GM19438 (cell line): Measurements from ENCODE around the gene MS4A15.
"Not testable (repeated sequence)": the region's sequence is repeated elsewhere in the genome, so short reads cannot be mapped to it uniquely, and the experiment has no call there.

ENCODE experiments used
- ATAC-seq: cut with Tn5 transposase; IDR thresholded peaks from one replicate; pipeline ENCODE4 v1.9.1; 2021; ENCODE audit warnings: low read depth; ENCODE audit not compliant: unreplicated experiment

The MS4A15 gene

GRCh38 chr11:60753309-60753708 lies 3.4 kb upstream of the MS4A15 start:
- ATAC-seq = no peak

DNA sequence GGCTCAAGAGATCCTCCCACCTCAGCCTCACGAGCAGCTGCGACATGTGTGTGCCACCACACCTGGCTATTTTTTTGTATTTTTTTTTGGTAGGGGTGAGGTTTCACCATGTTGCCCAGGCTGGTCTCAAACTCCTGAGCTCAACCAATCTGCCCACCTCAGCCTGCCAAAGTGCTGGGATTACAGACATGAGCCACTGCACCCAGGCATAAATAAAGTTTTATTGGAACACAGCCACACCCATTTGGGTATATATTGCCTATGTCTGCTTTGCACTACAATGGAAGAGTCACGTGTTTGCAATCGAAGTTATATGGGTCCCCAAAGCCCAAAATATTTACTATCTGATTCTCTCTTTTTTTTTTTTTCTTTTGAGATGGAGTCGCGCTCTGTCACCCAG lies 1.8 kb upstream of the MS4A15 start:
- ATAC-seq = no peak

DNA sequence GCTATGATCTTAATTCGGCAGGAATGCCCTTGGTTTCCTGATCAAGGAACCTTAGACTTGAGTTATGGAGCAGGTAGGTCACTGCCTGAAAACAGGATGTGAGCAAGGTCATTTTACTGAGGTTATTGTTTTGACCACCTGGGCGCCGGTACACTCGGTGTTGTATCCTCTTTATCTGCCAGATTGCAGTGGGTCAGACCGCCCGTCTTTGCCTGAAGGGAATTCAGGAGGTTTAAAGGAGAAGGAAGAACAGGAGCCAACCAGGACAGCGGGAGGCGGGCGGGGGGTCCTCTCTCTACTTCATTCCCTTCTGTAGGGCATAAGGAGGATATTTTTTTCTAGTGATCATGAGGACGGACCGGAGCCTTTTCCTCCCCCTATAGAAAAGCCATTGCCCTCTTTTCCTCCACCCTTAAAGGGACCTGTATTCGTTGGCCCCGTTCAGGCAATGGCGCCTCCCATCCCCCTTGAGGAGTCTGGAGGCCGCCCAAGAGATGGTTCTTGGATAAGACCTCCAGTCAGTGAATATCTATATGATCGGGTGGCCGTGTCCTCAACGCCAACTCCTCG lies 649 bp downstream of the MS4A15 start:
- ATAC-seq = no peak

DNA sequence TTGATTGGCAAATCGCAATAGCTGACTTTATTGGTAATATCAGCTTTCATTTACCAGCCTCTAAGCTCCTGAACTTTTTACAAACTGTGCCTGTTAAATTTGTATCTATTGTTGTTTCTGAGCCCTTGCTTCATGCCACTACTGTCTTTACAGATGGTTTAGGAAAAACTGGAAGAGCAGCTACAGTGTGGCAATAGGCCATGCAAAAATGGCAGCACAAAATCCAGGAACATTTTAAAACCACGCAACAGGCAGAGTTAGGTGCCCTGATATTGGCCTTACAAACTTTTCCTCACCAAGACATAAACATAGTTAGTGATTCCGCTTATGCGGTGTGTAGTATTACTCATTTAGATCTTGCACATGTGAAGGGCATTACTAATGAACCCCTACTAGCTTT lies 2.0 kb downstream of the MS4A15 start:
- not testable (repeated sequence) for ATAC-seq

DNA sequence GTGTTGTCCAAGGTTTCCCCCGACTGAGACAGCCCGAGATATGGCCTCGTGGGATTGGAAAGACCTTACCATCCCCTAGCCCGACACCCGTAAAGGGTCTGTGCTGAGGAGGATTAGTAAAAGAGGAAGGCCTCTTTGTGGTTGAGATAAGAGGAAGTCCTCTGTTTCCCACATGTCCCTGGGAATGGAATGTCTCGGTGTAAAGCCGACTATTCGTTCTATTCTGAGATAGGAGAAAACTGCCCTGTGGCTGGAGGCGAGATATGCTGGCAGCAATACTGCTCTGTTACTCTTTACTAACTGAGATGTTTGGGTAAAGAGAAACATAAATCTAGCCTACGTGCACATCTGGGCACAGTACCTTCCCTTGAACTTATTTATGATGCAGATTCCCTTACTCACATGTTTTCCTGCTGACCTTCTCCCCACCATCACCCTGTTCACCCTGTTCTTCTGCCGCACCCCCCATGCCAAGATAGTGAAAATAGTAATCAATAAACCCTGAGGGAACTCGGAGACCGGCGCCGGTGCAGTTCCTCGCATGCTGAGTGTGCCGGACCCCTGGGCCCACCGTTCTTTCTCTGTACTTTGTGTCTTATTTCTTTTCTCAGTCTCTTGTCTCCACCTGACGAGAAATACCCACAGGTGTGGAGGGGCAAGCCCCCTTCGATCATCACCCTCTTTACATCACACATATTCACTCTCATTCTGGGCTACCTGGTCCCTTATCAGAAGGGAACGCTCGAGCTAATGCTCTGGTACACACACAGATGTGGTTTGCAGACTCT lies 3.0 kb downstream of the MS4A15 start:
- not testable (repeated sequence) for ATAC-seq

DNA sequence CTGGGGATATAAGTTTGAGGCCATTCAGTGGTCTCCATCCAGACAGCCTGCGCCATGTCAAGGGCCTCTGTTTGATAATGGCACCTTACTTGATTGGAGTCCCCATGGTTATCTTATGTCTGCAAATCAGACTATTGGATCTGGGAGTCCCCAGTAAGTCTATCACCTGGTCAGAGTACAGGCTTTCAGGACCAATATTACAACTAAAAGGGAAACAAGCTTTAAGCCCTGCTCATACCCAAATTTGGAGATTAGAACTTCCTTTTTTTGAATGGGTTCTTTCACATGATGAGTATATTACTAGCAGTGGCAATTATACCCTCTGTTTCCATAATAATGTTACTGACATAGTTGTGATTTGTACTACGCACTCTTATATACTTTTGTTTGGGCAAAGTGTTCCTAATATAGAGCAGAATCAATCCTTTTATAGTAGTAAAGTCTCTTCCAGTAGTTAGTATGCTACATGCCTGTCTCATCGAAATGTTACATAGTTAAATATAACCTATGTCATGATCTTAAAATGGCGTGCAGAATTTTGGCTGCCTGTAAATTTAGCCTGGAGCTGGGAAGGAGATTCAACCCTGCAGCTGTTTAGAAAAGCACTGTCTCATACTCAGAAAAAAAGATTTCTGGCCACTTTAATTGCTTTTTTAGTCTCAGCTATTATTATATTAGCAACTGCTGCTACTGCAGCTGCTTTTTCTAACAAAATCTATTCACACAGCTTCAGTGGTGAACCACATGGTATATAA lies 4.9 kb downstream of the MS4A15 start:
- no peak for ATAC-seq

- ATAC-seq = peak; percentile 69
Observed at GRCh38 chr11:60762851-60763691, 6.4 kb downstream of the MS4A15 start.

GRCh38 chr11:60763692-60764369 lies 7.2 kb downstream of the MS4A15 start:
- no peak for ATAC-seq

DNA sequence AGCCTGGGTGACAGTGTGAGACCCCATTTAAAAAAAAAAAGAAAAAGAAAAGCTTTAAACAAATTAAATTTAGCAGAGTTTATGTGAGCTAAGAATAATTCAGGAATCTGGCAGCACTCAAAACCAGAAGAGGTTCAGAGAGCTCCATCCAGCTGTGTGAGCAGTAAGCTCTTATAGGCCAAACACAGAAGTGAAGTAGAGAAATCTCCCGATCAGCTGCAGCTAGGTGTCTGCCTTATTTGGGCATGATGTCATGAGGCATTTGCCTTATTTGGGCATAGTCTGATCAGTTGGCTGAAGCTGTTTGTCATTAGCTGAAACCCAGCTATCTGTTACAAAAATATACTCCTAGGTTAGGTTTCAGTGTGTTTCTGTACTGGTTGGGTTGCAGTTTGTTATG lies 8.2 kb downstream of the MS4A15 start:
- peak; percentile 46 for ATAC-seq

GRCh38 chr11:60765355-60765754 lies 8.7 kb downstream of the MS4A15 start:
- ATAC-seq = no peak

DNA sequence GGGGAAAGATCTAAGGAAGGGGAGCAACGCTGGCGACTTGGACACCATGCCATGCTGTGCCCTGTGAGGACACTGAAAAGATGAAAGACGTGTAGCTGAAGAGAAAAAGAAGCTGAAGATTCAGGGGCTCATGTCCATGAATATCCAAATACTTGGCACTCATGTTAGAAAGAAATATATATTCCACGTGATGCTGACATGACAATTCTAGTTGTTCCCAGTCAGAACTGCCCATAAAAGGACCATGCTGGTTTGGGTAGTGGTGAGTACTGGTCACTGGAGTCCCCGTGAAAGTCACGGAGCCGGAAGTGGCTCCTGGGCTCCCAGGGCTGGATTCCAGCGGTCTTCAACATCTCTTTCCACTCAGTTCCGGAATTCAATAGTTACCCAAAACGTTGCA lies 9.9 kb downstream of the MS4A15 start:
- ATAC-seq = no peak

DNA sequence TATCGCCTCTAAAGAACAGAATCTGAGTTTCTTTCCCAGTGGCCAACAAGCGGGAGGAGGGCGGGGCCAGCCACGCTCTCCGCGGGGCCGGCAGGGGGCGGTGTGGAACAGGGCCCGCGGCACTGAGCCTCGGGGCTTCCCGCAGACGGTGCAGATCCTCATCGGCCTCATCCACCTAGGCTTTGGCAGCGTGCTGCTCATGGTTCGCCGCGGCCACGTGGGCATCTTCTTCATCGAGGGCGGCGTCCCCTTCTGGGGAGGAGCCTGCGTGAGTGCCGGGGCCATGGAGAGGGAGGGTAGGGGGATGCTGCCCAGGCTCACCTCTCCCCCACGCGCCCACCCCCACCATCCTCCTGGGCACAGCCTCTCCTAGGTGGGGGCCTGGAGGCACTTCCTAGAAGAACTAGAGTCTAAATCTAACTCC lies 10.7 kb downstream of the MS4A15 start:
- ATAC-seq = no peak

- ATAC-seq = no peak
Observed at GRCh38 chr11:60768202-60768601, 11.5 kb downstream of the MS4A15 start.

GRCh38 chr11:60769273-60769672 lies 12.6 kb downstream of the MS4A15 start:
- ATAC-seq = no peak

DNA sequence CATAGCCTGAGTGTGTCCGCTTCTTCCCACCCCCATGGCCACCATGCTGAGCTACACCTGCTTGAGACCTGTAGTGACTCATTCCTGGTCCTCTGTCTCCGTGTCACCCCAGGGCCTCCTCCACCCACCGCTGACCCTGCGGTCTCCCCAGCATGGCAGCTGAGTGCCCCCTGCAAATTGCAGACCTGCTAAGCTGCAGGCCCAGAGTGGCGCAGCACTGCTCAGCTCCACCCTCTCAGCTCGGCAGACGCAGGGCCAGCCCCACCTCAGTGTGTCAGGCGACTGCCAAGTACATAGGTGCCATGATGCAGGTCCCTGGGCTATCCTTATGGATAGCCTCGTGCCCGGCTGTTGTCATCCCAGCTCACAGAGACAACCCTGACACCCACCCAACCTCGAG lies 13.1 kb downstream of the MS4A15 start:
- ATAC-seq = no peak

DNA sequence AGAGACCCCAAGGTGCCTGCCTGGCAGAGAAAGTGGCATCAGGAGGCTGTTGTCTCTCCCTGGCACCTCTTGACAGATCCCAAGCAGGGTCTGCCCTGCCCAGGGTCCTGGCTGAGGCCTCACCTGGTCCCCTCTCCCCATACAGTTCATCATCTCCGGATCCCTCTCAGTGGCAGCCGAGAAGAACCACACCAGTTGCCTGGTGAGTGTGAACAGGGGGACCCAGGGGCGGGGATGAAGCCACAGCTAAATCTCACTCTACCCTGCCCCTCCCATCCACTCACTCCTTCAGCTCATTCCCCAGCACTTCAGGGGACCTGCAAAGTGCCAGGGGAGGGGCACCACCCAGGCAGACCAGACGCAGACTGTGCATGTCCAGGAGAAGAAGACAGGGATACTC lies 14.5 kb downstream of the MS4A15 start:
- no peak for ATAC-seq

- ATAC-seq = no peak
Observed at GRCh38 chr11:60771879-60772525, 15.3 kb downstream of the MS4A15 start.

- ATAC-seq = no peak
Observed at GRCh38 chr11:60772666-60773065, 16.0 kb downstream of the MS4A15 start.

- no peak for ATAC-seq
Observed at GRCh38 chr11:60774726-60775125, 18.1 kb downstream of the MS4A15 start.
